Stimulated activated CD4-positive, alpha-beta T cell treated with anti-CD3 and anti-CD28 coated beads, Interleukin-4, amount 100 ng/mL, for 48 hours (primary cell): ENCODE data around the gene FIGNL2.
"Not testable (repeated sequence)": the region's sequence is repeated elsewhere in the genome, so short reads cannot be mapped to it uniquely, and the experiment has no call there.

Source experiments
- DNase-seq, 2 donors: peaks; one replicate each; pipeline ENCODE4 v3.0.0-alpha.2; 2020; ENCODE audit warnings: low read depth in 2 of 2

Gene FIGNL2

DNA sequence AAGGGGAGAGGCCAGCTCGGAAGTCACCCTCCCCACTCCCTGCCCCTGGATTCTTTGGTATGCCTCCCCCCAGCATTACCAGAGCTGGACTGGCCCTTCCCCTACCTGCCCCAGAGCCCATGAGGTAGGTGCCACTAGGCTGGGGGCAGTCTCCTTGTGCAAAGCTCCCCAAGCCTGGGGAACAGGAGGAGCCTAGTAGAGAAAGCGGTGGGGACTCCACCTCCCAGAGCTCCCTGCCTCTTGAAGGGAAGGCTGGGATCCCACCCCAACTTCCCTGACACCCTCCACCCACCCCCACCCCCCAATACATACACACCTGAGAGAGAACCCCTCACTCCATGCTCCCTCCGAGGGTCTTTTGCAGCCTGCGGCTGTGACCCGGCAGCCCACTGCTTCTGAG is 30.4 kb downstream of the FIGNL2 start:
- DNase-seq, result no peak

- no peak for DNase-seq
These were observed 31.2 kb downstream of the FIGNL2 start for GRCh38 chr12:51817027-51817953.

DNA sequence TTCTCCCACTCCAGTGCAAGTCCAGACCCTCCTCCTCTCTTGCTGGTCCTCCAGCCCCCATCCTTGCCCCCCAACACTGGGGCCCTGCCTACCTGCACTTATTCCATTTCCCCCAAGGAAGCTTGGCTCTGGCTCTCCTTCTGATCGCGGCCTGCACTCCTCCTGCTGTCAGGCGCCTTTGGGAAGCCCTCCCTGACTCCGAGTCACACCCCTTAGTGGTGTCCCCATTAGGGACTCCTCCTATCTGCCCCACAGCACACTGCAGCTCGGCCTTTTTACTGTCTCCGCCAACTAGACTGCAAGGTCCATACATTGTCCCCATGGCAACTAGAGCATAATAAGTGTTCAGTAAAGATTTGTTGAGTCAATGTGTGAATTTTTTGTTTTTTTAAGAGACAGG is 32.9 kb downstream of the FIGNL2 start:
- no peak for DNase-seq

DNA sequence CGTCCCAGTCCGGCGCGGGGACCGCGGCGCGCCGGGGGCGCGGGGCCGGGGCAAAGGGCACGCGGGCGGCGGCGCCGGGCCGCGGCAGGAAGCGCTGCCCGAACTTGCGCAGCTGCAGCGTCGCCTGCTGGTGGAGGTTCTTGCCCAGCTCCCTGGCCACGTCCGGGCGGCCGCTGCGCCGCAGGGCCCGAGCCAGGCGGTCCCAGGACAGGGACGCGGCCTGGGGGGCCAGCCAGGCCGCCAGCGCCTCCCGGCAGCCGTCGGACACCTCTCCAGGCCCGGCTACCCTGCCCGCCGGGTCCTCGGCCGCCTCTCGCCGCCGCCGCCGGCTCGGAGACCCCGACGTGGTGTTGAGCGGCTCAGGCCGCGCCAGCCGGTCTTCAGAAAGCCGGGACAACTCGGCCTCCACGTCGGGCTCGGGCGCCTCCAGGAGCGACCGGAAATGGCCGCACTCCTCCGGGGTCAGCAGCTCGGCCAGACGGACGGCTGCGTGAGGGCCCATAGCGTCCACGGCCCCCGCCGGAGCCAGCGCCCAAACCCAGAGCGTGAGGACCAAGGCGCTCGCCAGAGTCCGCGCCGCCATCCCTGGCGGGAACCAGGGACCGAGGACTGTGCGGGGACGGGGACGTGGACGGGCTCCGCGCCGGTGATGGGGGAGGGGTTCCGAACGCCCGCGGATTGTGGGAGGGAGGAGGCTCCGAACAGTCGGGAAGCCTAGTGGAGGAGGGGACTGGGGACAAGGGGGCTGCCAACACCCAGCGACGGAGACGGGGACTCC is 34.0 kb downstream of the FIGNL2 start:
- DNase-seq, result peak; percentile 57 to 58

DNA sequence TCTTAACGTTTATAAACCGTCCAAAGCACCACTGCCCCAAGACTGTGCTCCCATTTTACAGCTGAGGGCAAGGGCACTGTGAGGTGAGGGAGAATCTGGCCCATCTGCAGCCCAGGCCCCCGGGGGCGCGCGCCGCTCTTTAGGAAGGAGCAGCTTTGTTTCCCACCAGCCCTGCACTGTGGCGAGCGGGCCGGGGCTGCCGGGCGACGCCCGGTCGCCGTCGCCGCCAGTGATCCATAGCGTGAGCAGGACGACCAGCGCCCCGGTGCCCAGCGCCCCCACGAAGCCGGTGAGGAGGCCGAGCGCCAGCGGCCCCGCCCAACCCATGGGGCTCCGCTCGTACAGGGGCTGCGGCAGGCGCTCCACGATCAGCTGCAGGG is 34.6 kb downstream of the FIGNL2 start:
- no peak for DNase-seq

DNA sequence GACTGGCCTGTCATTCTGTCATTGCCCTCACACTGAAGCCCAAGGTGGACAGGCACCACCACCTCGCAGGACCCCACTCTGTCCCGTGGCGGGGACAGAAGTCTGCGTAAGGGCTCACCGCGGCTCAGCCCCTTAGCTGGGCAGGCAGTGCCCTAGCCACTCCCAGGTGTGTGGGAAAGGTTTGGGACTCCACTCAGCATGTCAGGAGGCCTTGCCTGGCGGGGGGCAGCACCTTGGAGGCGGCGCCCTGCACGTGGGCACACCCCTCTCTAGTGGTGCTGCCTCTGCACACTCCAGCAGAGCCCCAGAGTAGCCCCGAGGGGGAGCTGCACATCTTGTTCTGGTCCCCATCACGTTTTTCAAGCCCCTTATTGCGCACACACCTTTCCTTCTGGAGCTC is 35.6 kb downstream of the FIGNL2 start:
- DNase-seq, result no peak

DNA sequence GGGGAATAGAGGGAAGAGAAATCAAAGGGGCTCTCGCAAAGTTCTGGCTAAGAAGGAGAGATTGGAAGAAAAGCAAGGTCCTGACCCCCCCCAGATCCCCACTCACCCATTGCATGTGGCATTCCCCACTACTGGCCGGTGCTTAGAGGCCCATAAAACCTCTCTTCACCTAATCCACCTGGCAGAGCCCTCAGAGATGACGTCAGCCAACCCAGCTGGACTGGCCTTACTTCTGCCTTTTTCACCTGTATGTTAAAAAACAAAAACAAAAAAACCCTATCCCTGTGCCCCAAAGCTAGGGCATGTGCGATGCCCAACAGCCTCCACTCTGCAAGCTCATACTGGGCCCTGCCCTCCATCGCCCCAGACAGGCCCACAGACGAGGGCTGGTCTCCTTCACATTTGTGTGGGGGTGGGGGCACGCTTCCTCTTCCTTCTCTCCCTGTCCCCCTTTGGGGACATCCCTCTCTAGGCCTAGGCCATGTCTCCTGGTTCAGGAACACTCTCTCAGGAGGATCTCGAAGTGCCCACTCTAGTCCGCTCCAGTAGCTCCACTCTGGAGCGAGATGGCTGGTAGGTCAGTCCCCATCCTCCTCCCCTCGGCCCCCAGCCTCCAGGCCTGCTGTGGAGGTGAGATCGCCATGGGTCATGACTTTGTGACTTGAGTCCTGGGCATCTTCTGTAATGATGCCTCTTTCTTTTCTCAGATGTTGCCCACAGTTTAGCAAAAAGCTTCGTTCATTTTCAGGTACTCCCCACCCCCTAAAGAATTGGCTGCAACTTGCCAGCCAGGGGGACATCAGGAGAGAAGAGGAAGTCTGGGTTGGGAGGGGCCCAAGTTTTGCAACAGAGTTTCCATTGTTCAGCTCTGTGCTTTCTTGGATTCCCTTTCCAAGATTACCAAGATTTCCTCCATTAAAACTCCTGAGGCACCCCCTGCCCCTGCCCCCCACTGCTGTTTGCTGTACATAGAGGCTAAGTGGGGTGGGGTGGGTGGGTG is 37.0 kb downstream of the FIGNL2 start:
- no peak for DNase-seq

- DNase-seq, result no peak
These were observed 39.3 kb downstream of the FIGNL2 start for GRCh38 chr12:51809193-51809592.

DNA sequence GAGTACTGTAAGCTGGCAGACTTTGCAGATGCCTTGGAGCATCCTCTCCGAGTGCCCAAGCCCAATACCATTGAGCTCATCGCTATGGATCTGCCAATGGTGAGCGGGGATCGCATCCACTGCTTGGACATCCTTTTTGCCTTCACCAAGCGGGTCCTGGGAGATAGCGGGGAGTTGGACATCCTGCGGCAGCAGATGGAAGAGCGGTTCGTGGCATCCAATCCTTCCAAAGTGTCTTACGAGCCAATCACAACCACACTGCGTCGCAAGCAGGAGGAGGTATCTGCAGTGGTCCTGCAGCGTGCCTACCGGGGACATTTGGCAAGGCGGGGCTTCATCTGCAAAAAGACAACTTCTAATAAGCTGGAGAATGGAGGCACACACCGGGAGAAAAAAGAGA is 41.6 kb downstream of the FIGNL2 start:
- no peak for DNase-seq

DNA sequence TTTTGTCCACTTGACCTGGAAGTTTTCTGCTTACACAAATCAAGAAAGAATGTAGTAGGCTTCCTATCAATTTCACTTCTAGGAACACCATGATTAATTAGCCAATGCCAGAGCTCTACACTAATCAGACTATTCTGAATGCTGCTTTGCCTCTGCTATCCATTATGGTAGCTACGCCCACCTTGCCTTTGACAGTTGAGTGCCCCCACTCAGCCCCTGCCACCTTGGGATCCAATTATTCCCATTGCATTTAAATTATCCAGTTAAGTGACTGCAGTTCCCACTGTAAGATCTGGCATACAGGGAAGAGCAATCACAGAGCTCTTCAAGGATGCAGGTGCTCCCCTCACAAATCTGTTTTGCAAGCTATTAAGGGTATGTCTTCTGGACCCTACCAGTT is 47.5 kb downstream of the FIGNL2 start:
- no peak for DNase-seq

DNA sequence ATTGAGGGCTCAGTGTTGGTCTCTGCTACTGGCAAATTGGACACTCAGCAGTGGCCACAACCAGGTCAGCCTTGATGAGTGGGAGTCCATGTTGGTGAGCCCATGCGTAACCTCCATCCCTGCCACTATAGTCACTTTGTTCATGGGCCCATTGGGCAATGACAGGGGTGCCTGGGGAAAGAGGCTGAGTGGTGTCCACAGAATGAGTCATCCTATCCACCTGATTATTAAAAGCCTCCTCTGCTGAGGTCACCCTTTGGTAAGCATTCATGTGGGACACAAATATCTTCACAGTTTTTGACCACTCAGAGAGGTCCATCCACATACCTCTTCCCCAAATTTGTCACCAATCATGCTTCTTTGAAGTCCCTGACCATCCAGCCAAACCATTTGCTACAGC is 50.0 kb downstream of the FIGNL2 start:
- no peak for DNase-seq

DNA sequence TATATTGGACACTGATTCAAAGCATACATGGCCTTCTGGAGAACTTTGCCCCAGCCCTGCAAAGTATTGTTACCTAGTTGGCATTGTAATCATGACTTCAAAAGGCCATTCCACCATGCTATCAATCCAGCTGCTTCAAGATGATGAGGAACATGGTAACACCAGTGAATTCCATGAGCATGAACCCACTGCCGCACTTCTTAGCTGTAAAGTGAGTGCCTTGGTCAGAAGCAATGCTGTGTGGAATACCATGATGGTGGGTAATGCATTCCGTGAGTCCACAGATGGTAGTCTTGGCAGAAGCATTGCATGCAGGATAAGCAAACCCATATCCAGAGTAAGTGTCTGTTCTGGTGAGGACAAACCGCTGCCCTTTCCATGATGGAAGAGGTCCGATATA is 50.5 kb downstream of the FIGNL2 start:
- DNase-seq, result not testable (repeated sequence)

DNA sequence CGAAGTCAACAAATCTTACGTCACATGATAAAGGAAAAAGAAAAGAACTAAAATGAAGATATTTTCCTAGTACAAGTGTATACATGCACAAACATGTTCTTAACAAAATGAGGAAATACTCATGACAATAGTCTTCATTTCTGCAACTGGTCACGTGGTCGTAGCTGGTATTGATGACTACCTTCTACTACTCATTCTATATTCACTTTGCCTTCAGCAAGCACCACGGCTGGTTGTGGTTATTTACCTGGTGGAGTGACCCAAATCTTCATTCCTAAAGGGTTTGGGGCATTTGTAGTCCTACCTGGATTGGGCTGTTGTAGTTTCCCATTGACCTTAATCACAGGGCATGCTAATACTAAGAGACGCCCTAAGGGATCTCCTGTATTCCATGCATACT is 51.2 kb downstream of the FIGNL2 start:
- no peak for DNase-seq

- no peak for DNase-seq
These were observed 55.3 kb downstream of the FIGNL2 start for GRCh38 chr12:51793201-51793600.

DNA sequence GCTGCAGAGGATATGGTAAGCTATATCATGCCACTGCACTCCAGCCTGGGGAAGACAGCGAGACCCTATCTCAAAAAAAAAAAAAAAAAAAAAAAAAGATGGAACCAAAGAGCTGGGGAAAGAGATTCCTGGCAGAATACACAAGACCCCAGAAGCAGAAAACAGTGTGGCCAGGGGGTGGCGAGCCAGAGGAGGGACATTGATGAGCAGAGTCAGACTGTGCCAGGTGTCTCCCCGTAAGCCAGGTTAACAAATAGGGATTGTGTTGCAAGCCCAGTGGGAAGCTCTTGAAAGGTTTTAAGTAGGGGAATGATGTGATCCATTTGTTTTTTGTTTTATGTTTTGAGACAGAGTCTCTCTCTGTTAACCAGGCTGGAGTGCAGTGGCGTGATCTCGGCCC is 56.1 kb downstream of the FIGNL2 start:
- no peak for DNase-seq

GRCh38 chr12:51788876-51789275 is 59.6 kb downstream of the FIGNL2 start:
- no peak for DNase-seq

GRCh38 chr12:51785906-51786305 is 62.6 kb downstream of the FIGNL2 start:
- DNase-seq, result no peak

GRCh38 chr12:51784688-51785087 is 63.8 kb downstream of the FIGNL2 start:
- DNase-seq, result no peak

DNA sequence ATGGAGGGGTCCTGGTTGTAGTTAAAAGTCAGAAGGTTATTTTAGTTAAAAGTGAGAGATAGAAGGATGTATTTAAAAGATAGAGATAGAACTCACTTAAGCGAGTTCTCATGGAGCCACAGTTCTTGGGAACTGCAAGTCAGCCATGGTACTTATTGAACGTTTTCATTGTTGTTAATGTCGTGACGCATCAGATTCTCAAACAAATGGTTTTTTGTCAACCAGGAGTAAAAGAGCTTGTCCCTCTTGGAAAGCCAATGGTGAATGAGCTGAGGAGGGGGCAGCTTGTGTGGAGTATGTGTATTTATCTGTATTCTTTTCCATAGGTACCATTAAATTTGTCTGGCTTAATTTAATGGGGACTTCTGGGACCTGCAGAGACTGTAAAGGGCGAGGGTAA is 68.6 kb downstream of the FIGNL2 start:
- no peak for DNase-seq

DNA sequence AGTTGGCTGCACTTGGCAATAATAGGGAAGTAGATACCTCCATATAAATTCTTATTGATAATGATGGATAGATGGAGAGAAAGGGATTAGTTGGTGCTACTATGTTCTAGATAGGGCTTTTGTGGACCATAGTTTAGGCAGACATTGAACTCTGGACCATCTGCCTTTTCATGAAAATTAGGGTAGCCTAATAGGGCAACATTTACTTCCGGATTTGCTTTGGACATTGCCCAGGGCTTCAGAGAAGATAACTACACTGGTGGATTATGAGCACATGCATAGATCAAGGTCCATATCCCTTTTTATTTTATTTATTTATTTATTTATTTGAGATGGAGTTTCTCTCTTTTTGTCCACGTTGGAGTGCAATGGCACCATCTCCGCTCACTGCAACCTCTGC is 70.5 kb downstream of the FIGNL2 start:
- no peak for DNase-seq

DNA sequence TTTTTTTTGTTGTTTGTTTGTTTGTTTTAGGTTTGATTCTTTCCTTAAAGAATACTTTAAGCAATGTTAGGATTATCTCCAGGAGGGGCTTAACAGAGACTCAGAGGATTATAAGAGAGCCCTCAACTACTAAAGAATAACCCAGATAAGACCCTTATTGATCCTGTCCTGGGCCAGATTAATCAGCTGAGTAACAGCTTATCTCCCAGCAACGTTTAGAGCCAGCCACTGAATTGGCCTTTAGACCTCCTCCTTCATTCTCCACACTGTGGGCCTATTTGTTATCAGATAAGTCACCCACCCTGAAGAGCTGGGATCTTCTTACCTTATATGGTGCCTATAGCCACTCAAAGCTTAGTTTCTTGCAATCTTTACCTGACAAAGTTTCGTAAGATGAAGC is 71.1 kb downstream of the FIGNL2 start:
- no peak for DNase-seq

DNA sequence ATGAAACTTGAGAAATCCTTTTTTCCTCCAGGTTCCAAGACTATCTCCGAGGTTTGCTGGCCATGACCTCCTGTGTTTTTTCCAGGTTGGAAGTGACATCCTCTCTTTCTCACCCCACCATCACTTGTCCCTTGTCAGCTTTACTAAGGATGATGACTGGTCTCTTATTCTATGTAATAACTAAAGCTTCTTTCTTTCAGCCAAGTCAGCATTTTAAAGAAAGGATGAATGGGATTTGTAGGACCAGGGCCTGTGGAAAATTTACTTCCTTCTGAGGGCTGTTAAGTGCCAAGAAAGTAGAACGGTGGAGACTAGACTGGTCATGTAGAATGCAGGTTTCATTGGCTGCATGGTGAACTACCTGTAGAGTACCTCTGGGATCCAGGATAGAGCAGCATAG is 73.6 kb downstream of the FIGNL2 start:
- no peak for DNase-seq
